ENCODE measurements around the gene SVIL. TPM values are rescaled to one million over a fixed set of nuclear protein-coding genes. Genes with fewer than 3 reads are reported as not detected.

SVIL gene
- total and polyA plus RNA-seq, 2 donors (not counting 1 experiment from before 2014, with no cell fraction given), result 0.74 to 0.88 TPM

DNA sequence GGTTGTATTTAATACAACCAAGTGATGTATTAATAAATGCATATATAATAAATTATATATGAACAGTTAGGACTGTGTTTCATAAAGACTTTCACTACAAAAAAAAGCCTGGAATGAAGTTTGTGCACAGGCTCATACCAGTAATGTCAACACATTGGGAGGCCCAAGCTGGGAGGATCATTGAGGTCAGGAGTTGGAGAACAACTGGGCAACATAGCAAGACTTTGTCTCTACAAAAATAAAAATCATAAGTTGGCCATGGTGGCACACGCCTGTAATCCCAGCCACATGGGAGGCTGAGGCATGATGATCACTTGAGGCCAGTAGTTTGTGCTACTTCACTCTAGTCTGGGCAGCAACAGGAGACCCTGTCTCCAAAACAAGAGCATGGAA lies 15.8 kb upstream of the SVIL start:
- Histone ChIP-seq H3K79me2 (ENCODE audit: control insufficient read depth, insufficient read depth, low read length) (no peaks in the 10 kb centered on the region), H3K9me3 (ENCODE audit: control extremely low read depth in 1 of 3, control insufficient read depth in 2 of 3, insufficient read depth in 1 of 3, low read length in 2 of 3) (peaks cover 0 to 8% (median 0%) of the 10 kb centered on the region in 3 donors), H3K36me3 (replicated peaks in 1 of 2; ENCODE audit: control extremely low read depth in 1 of 2, control insufficient read depth in 1 of 2, extremely low read depth in 1 of 2, insufficient read depth in 2 of 2, low read length in 1 of 2) (peaks cover 0 to 1% of the 10 kb centered on the region in 2 experiments), H3K27ac (ENCODE audit: low read length in 2 of 2) (no peak overlapping the region), H3K4me2 (replicated peaks; ENCODE audit: low read depth, low read length, poor library complexity, severe bottlenecking) (no peak overlapping the region), H3K4me1 (ENCODE audit: control insufficient read depth in 2 of 2, insufficient read depth in 2 of 2, low read length in 2 of 2) (peaks cover 9 to 23% of the 10 kb centered on the region in 2 donors), H2AFZ (ENCODE audit: insufficient read depth, low read depth, low read length, poor library complexity, severe bottlenecking) (no peak overlapping the region), H3K9ac (ENCODE audit: low read length) (no peak overlapping the region), H3K4me3 (ENCODE audit: control extremely low read depth in 1 of 5, extremely low read depth in 1 of 5, insufficient read depth in 1 of 5, low read depth in 2 of 5, low read length in 4 of 5) (no peak overlapping the region), H4K20me1 (ENCODE audit: control insufficient read depth, insufficient read depth, low read length, poor library complexity, severe bottlenecking) (no peaks in the 10 kb centered on the region), H3K27me3 (replicated peaks in 1 of 4; ENCODE audit: control extremely low read depth in 1 of 4, control insufficient read depth in 3 of 4, insufficient read depth in 4 of 4, low read length in 3 of 4) (no peaks in the 10 kb centered on the region)
- H3K4me1 Mint-ChIP-seq, result peaks cover 16% of the 10 kb centered on the region
- H3K27me3 Mint-ChIP-seq, result no peaks in the 10 kb centered on the region
- TF ChIP-seq, protein P1, sequence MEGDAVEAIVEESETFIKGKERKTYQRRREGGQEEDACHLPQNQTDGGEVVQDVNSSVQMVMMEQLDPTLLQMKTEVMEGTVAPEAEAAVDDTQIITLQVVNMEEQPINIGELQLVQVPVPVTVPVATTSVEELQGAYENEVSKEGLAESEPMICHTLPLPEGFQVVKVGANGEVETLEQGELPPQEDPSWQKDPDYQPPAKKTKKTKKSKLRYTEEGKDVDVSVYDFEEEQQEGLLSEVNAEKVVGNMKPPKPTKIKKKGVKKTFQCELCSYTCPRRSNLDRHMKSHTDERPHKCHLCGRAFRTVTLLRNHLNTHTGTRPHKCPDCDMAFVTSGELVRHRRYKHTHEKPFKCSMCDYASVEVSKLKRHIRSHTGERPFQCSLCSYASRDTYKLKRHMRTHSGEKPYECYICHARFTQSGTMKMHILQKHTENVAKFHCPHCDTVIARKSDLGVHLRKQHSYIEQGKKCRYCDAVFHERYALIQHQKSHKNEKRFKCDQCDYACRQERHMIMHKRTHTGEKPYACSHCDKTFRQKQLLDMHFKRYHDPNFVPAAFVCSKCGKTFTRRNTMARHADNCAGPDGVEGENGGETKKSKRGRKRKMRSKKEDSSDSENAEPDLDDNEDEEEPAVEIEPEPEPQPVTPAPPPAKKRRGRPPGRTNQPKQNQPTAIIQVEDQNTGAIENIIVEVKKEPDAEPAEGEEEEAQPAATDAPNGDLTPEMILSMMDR (IDR thresholded peaks at IDR 0.05), result no peak
- no peak for TF ChIP-seq EZH2 (IDR thresholded peaks at IDR 0.05; ENCODE audit: borderline replicate concordance, insufficient read depth, low read depth, low read length, poor library complexity, severe bottlenecking)
- intact Hi-C loops (cut with micrococcal nuclease), result no loop called here
- no peak overlapping the region for H3K4me3 Mint-ChIP-seq
- DNase-seq (no peak), ATAC-seq (ENCODE audit: low read depth) (no peak)
- no peak overlapping the region for H3K27ac Mint-ChIP-seq
- CTCF ChIA-PET, result no interaction called here
- POLR2A ChIA-PET, result no interaction called here
- H3K9me3 Mint-ChIP-seq (ENCODE audit: insufficient read depth), result no peaks in the 10 kb centered on the region
- no CpG with 5 or more reads among the region's 1 CpG for WGBS (ENCODE audit: insufficient coverage)

DNA sequence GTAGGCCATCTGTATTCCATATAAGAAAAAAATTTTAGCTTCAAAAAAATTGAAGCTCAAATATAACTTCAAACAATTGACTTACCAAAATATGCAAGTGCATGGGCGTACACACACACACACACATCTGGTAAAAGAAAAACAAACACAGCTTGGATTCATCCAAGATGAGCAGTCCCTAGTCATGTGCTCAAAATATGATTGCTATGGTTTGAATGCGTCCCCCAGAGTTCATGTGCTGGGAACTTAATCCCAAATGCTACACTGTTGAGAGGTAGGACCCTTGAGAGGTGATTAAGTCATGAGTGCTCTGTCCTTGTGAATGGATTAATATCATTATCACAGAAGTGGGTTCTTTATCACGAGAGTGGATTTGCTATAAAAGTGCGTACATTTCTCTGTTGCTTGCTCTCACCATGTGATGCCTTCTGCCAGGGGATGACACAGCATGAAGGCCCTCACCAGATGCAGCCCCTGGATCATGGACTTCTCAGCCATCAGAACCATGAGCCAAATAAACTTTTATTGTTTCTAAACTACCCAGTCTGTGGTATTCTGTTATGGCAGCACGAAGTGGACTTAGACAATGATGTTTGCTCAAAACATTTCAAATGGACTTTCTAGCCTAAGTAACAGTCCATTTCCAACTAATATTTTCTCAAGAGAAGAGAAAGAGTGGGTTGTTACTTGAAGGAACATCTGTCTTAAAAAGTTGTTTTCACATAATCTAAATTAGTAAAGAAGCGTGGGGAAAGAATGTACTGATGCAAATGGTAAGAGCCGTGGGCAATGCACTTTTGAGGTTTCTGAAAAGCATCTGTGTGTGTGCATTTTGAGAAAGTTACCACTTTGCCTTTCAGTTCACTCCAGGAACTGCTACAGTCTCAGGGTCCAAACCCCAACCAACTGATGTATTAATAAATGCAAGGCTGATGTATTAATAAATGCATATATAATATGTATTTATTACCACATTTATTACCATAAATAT lies 15.1 kb upstream of the SVIL start:
- Mint-ChIP-seq H3K9me3 (ENCODE audit: insufficient read depth) (no peaks in the 10 kb centered on the region), H3K27me3 (no peaks in the 10 kb centered on the region), H3K4me3 (no peak overlapping the region), H3K4me1 (peaks cover 16% of the 10 kb centered on the region), H3K27ac (no peak overlapping the region)
- Histone ChIP-seq H3K27ac (ENCODE audit: low read length in 2 of 2) (no peak overlapping the region), H3K4me1 (ENCODE audit: control insufficient read depth in 2 of 2, insufficient read depth in 2 of 2, low read length in 2 of 2) (peaks cover 9 to 23% of the 10 kb centered on the region in 2 donors), H3K4me3 (ENCODE audit: control extremely low read depth in 1 of 5, extremely low read depth in 1 of 5, insufficient read depth in 1 of 5, low read depth in 2 of 5, low read length in 4 of 5) (no peak overlapping the region), H3K27me3 (replicated peaks in 1 of 4; ENCODE audit: control extremely low read depth in 1 of 4, control insufficient read depth in 3 of 4, insufficient read depth in 4 of 4, low read length in 3 of 4) (no peaks in the 10 kb centered on the region), H3K9me3 (ENCODE audit: control extremely low read depth in 1 of 3, control insufficient read depth in 2 of 3, insufficient read depth in 1 of 3, low read length in 2 of 3) (peaks cover 0 to 3% (median 0%) of the 10 kb centered on the region in 3 donors), H3K36me3 (replicated peaks in 1 of 2; ENCODE audit: control extremely low read depth in 1 of 2, control insufficient read depth in 1 of 2, extremely low read depth in 1 of 2, insufficient read depth in 2 of 2, low read length in 1 of 2) (peaks cover 0 to 1% of the 10 kb centered on the region in 2 experiments), H3K9ac (ENCODE audit: low read length) (no peak overlapping the region), H4K20me1 (ENCODE audit: control insufficient read depth, insufficient read depth, low read length, poor library complexity, severe bottlenecking) (no peaks in the 10 kb centered on the region), H3K79me2 (ENCODE audit: control insufficient read depth, insufficient read depth, low read length) (no peaks in the 10 kb centered on the region), H3K4me2 (replicated peaks; ENCODE audit: low read depth, low read length, poor library complexity, severe bottlenecking) (no peak overlapping the region), H2AFZ (ENCODE audit: insufficient read depth, low read depth, low read length, poor library complexity, severe bottlenecking) (no peak overlapping the region)
- ChIA-PET CTCF (no interaction called here), POLR2A (no interaction called here)
- WGBS (ENCODE audit: insufficient coverage), result 85% methylated on average over 4 of the region's 7 CpGs
- ATAC-seq (ENCODE audit: low read depth) (no peak), DNase-seq (no peak)
- intact Hi-C loops (cut with micrococcal nuclease), result no loop called here
- TF ChIP-seq, protein P1 (IDR thresholded peaks at IDR 0.05), result no peak
- no peak for TF ChIP-seq EZH2 (IDR thresholded peaks at IDR 0.05; ENCODE audit: borderline replicate concordance, insufficient read depth, low read depth, low read length, poor library complexity, severe bottlenecking)
